SH-SY5Y (cell line): ENCODE results near the gene CARHSP1.

ENCODE experiments used
- GATA2 ChIP-seq: IDR thresholded peaks from 2 replicates; pipeline ENCODE4 v1.6.1; 2011; ENCODE audit warnings: mild to moderate bottlenecking, low read depth, low read length
- GATA3 ChIP-seq: IDR thresholded peaks from 2 replicates; pipeline ENCODE4 v1.6.1; 2011; ENCODE audit warnings: low read depth, mild to moderate bottlenecking, low read length, moderate library complexity

GRCh38 chr16:8867932-8868415 lies 832 bp downstream of the CARHSP1 start:
- TF ChIP-seq GATA2 (no peak), GATA3 (no peak)
